ENCODE data around the gene GAB2.

DNA sequence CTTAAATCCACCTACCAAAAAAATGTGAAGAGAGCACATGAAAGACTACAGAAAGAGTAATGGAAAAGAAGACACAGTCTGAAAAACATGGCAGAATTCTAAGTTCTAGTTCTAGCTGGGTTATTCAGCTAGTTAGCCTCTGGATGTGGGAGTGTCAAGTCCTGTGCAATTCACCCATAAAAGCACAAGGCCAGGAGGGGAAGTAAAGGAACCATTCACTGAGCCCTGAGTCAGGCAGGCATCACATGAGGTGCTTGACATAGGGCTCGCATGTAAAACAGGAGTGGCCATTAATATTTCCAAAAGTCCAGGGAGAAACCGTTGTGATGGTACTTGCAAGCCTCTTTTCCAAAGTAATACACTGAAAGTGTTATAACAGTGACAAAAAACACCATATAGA, 103.7 kb downstream of the GAB2 start:
- no peak for TF ChIP-seq POLR2A (IDR thresholded peaks at IDR 0.05)
- TF ChIP-seq, protein P1, sequence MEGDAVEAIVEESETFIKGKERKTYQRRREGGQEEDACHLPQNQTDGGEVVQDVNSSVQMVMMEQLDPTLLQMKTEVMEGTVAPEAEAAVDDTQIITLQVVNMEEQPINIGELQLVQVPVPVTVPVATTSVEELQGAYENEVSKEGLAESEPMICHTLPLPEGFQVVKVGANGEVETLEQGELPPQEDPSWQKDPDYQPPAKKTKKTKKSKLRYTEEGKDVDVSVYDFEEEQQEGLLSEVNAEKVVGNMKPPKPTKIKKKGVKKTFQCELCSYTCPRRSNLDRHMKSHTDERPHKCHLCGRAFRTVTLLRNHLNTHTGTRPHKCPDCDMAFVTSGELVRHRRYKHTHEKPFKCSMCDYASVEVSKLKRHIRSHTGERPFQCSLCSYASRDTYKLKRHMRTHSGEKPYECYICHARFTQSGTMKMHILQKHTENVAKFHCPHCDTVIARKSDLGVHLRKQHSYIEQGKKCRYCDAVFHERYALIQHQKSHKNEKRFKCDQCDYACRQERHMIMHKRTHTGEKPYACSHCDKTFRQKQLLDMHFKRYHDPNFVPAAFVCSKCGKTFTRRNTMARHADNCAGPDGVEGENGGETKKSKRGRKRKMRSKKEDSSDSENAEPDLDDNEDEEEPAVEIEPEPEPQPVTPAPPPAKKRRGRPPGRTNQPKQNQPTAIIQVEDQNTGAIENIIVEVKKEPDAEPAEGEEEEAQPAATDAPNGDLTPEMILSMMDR (IDR thresholded peaks at IDR 0.05) = no peak

Data from adrenal gland (tissue), 5 donors.